GM19455 (cell line): ENCODE data around the gene EIF3A.
"Not testable (repeated sequence)": the region's sequence is repeated elsewhere in the genome, so short reads cannot be mapped to it uniquely, and the experiment has no call there.

Experiments used
- ATAC-seq: cut with Tn5 transposase; IDR thresholded peaks from one replicate; pipeline ENCODE4 v1.9.1; 2021; ENCODE audit not compliant: unreplicated experiment

The EIF3A gene

GRCh38 chr10:119103241-119103902 lies 22.8 kb upstream of the EIF3A start:
- no peak for ATAC-seq

- no peak for ATAC-seq
These were observed 20.9 kb upstream of the EIF3A start for GRCh38 chr10:119101366-119102098.

- no peak for ATAC-seq
These were observed 20.0 kb upstream of the EIF3A start for GRCh38 chr10:119100434-119101238.

- no peak for ATAC-seq
These were observed 18.0 kb upstream of the EIF3A start for GRCh38 chr10:119098576-119098975.

GRCh38 chr10:119096641-119097415 lies 16.2 kb upstream of the EIF3A start:
- not testable (repeated sequence) for ATAC-seq

GRCh38 chr10:119095640-119096039 lies 15.0 kb upstream of the EIF3A start:
- no peak for ATAC-seq

GRCh38 chr10:119090968-119091367 lies 10.4 kb upstream of the EIF3A start:
- peak; percentile 47 for ATAC-seq

GRCh38 chr10:119090026-119090795 lies 9.6 kb upstream of the EIF3A start:
- peak; percentile 58 for ATAC-seq

GRCh38 chr10:119087271-119087882 lies 6.8 kb upstream of the EIF3A start:
- ATAC-seq: no peak

GRCh38 chr10:119084896-119085295 lies 4.3 kb upstream of the EIF3A start:
- no peak for ATAC-seq

GRCh38 chr10:119079599-119080520 lies 757 bp downstream of the EIF3A start:
- ATAC-seq: peak; percentile 66

- no peak for ATAC-seq
These were observed 2.0 kb downstream of the EIF3A start for GRCh38 chr10:119078422-119079179.

- ATAC-seq: no peak
These were observed 7.0 kb downstream of the EIF3A start for GRCh38 chr10:119073584-119073983.

- no peak for ATAC-seq
These were observed 10.0 kb downstream of the EIF3A start for GRCh38 chr10:119070395-119071165.

- no peak for ATAC-seq
These were observed 18.7 kb downstream of the EIF3A start for GRCh38 chr10:119061926-119062325.

- ATAC-seq: no peak
These were observed 19.3 kb downstream of the EIF3A start for GRCh38 chr10:119061352-119061751.

GRCh38 chr10:119060107-119060506 lies 20.5 kb downstream of the EIF3A start:
- no peak for ATAC-seq
